ENCODE data around the gene LGALS3BP.

- TF ChIP-seq YY1 (IDR thresholded peaks at IDR 0.05; ENCODE audit: insufficient read depth, insufficient read length) (no peak), ZNF274 (IDR thresholded peaks at IDR 0.05; ENCODE audit: low read depth, low read length) (no peak)
Measured at GRCh38 chr17:79023886-79024771, 44.4 kb upstream of the LGALS3BP start, which contains the start of gene C1QTNF1.

Data from NT2/D1 (cell line).